Retina (tissue), 1 donor: ENCODE data around the gene TCEA2.

Source experiments
- DNase-seq: peaks from one replicate; pipeline ENCODE4 v3.0.0-alpha.2; 2016

The TCEA2 gene

DNA sequence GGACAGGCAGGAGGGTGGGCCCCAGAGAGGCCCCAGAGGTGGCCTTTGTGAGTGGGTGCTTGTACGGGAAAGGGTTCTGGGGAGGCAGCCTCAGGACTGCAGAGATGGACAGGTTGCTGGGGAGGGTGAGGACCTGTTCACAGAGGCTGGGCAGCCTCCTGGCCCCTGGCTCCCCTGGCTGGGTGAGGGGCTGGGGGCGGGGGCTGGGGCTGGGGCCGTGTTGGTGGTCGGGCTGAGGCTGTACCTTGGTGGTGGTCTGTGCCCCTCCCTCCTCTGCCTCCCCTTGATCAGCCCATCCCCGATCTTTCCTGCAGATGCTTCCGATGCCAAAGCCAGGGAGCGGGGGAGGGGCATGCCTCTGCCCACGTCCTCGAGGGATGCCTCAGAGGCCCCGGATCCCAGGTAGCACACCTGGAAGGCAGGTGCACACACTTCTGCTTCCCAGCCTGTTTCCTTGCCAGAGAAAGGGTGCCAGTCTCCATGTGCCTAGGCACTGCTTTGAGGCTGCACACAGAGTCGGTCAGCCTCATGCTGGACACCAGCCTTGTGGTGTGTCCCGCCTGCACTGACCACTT lies 4.8 kb downstream of the TCEA2 start:
- no peak for DNase-seq

DNA sequence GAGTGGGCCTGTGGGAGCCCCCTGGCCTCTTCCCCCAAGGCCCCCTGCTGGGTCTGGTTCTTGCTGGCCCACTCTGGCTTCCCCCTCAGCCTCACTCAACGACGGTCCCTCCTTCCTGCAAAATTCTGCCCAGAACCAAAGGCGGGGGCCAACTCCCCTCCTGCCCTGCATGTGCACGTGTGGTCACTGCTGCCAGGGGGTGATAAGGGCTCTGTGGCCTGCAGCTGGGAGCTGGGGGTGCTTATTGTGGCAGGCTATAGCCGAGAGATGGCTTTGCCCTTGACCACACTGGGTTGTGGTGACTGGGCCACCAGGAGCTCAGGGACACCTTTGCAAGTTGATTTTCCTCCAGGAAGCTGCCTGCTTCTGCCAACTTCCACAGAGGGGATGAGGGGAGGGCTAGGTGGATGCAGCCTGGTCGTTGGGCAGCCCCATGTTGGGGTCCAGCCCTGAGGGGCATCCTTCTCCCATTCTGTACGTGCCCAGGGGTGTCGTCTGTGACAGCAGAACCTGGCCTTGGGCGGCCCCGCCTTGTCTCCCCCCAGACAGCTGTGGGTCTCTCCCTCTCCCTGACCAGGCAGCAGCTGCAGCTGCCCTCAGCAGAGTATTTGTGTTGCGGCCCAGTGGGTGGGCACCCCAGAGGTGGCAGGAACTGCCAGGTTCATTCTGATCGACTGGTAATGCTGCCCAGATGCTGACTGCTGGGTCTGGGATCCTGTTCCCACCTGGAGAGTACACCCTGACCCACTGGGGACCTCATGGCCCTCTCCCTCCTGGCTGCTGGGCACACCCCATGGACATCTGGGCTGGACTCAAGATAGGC lies 5.6 kb downstream of the TCEA2 start:
- DNase-seq = no peak

DNA sequence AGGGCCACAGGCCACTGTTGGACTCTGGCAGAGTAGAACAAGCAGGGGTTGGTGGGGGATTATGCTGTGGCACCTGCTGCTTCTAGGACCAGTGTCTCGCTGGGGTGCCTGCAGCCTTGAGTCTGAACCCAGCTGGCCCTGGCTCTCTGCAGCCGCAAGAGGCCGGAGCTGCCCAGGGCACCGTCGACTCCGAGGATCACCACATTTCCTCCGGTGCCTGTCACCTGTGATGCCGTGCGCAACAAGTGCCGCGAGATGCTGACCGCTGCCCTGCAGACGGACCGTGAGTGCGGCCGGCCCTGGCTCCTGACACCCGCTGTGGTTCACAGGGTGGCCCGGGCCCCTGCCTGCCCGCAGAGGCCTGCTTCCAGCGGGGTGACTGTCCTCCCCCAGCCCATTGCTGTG lies 6.2 kb downstream of the TCEA2 start:
- no peak for DNase-seq

DNA sequence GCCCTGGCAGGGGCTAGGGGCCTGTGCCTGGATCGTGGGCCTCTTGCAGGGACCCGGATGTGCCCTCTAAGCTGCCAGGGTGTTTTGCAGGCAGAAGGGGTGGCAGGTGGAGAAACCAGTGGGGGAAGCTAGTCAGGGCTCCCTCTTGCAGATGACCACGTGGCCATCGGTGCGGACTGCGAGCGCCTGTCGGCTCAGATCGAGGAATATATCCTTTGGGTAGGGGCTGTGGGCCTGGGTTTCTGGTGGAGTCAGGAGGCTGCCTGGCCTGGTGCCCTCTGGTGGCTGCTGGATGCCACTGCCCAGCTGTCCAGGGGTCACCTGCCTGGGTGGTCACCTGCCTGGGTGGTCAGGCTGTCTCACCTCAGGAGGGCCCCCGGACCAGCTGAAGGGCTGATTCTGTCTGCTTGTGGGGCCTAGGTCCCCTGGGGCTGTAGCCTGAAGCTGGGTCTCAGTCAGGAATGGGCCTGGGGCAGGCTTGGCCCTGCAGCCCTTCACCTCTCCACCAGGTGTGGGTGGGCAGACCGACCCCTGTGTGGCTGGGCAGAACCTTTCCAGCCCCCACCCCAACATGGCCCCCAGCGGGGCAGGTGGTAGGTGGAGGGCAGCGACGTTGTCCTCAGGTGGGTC lies 6.7 kb downstream of the TCEA2 start:
- DNase-seq = peak; percentile 67

DNA sequence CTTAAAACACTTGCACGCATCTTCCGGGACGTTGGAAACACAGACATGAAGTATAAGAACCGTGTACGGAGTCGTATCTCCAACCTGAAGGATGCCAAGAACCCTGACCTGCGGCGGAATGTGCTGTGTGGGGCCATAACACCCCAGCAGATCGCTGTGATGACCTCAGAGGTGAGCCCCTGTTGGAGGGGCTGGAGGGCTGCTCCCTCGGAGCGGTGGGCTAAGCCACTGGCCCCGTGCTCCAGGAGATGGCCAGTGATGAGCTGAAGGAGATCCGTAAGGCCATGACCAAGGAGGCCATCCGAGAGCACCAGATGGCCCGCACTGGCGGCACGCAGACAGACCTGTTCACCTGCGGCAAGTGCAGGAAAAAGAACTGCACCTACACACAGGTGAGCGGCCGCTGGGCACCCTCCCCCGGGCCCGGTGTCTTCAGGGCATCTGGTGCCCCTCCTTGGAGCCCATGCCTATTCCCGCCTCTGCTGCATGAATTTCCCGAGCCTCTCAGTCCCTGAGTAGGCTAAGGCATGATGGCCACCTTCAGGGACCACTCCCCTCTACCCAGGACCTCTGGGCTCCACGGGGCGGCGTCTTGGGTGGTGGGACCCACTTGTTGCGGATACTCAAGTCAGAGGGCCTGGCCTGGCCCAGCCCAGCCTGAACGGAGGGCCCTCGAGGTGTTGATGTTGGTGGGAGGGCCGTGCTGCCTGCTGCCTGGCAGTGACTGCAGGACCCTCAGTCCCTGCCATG lies 7.4 kb downstream of the TCEA2 start:
- DNase-seq = no peak

DNA sequence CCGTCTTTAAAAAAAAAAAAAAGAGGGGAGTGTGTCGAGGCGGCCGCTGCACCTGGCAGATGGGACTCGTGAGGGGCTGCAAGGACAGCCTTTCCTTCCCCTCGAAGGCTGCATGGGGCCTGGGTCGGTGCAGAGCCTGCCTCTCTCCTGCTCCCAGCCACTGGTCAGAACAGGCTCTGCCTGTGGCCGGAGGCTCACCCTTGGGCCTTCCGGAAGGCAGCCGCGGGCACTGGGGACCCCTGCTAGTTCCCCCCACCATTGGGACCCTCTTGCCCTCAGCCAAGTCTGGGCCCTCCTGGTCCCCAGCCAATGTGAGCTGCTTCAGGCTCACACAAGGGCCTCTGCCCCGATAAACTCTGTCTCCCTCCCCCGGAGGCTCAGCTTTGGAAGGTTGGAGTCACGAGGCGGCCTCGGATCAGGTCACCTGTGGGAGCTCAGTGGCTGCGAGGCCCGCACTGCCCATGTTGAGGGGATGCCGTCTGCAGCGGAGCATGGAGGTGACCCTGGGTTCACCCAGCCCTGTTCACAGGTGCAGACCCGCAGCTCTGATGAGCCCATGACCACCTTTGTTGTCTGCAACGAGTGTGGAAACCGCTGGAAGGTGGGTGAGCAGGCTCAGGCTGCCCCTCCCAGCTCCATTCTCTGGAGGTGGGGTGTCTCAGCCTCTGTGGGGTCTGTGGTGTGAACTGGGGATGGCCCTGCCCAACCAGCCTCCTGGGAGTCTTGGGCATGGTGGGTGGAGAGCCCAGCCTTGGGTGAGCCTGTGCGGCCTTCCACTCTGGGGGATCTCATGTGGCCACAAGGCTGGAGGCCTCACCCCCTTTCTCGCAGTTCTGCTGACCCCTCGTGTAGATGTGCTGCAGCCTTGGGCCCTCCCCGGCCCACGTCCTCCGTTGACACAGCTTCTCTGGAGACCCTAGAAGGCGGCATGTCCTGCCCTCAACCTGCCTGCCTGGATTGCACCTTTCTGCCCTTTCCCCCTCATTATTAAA lies 8.6 kb downstream of the TCEA2 start:
- no peak for DNase-seq

DNA sequence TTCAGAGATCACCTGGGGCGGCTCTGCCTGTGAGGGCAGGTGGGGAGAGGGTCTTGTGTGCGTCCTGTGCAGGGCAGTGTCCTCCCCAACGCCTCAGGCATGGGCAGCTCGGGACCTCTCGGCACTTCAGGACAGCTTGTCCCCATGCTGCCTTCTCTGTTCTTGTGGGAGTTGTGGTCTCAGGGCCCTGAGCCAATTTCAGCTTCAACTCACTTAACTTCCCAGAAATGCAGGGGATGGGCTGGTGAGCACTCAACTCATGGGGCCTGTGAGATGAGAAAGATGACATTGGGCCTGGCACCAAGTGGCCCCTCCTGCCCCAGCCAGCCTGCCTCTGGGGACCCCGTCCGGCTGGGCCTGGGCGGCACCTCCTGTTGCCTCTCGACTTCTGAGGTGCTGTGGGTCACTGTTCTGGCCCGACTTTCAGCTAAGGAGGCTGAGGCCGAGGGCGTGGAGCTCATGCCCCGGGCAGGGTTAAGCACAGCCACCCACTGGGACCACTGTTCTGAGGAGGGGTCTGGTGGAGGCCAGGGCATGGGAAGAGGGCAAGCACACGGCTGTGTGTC lies 9.6 kb downstream of the TCEA2 start:
- no peak for DNase-seq

DNA sequence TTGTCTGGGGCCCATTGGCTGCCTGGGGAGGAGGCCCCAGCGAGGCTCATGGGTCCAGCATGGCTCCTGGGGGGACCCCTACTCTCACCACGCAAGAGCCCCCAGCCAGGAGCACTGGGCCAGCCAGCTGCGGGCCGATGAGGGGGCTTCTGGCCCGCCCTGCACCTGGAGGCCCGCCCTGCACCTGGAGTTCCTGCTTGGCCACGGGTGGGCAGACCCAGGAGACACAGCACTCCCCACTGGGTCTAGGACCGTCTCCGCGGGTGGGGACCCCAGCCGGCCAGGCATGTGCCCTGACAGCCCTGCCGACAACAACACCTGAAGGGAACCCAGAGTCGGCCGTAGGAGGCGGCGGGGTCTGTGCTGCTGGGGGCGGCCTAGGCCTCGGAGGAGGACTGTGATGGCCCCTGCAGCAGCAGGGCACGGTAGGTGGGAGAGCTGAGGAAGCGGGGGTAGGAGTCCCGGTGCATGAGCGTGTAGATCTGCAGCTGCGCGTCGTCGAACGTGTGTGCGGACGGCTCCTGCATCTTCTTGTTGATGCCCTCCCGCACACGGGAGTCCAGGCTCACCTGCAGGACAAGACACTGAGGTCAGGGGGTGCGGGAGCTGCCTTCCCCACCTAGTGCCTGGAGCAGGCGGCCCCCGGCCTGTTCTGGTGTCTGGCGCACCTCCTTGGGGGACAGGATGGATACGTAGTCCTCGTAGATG lies 10.6 kb downstream of the TCEA2 start:
- DNase-seq = no peak

DNA sequence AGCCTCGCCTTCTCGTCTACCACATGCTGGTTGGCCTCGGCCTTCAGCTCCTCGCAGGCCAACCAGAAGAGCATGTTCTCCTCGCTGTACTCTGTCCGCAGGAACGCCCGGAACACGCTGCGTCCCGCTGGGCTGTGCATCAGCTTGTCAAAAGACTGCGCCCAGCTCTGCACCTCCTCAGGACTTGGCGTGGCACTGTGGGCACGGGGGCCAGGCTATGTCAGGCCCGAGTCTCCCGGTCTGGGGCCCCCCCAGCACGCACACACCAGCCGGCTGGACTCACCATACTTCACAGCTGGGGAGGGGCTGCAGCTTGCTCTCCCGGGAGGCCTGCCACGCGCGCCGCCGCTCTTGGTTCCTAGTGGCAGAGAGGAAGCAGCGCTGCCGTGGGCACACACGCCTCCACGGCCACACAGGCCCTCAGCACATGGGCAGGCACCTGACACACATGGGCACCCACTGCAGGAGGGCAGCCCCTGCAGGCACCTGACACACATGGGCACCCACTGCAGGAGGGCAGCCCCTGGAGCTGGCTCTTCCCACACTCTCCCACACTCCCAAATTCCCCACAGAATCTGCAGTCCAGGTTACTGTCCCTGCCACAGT lies 11.3 kb downstream of the TCEA2 start:
- DNase-seq = no peak

DNA sequence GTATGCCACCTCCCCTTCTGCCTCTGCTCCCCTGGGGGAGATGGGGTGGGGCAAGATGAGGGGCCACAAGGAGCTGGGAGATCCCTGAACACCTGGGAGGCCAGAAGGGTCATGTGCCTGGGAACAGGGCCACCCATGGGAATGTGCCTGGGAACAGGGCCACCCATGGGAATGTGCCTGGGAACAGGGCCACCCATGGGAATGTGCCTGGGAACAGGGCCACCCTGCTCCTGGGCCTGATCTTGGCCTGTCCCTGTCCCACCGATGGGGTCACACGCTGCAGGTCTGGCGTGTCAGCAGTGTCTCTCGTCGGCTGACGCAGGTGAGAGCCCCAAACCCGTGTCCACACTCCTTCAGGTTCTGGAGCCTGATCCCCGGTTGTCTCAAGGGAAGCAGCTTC lies 12.0 kb downstream of the TCEA2 start:
- DNase-seq = no peak

DNA sequence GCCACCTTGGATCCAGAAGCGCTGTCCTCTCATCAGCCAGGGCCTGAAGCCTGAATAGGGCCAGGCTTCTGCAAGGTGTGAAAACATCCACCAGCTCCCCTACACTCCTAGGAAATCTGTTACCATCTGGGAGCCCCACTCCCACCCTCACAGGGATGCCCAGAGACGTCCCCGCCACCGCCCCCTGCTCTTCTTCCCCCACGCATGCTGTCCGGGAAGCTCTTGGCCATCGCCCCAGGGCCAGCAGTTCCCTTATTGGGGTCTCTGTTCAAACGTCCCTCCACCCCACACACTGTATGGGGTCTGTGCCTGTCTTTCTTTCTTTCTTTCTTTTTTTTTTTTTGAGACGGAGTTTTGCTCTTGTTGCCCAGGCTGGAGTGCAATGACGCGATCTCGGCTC lies 12.6 kb downstream of the TCEA2 start:
- DNase-seq = no peak

DNA sequence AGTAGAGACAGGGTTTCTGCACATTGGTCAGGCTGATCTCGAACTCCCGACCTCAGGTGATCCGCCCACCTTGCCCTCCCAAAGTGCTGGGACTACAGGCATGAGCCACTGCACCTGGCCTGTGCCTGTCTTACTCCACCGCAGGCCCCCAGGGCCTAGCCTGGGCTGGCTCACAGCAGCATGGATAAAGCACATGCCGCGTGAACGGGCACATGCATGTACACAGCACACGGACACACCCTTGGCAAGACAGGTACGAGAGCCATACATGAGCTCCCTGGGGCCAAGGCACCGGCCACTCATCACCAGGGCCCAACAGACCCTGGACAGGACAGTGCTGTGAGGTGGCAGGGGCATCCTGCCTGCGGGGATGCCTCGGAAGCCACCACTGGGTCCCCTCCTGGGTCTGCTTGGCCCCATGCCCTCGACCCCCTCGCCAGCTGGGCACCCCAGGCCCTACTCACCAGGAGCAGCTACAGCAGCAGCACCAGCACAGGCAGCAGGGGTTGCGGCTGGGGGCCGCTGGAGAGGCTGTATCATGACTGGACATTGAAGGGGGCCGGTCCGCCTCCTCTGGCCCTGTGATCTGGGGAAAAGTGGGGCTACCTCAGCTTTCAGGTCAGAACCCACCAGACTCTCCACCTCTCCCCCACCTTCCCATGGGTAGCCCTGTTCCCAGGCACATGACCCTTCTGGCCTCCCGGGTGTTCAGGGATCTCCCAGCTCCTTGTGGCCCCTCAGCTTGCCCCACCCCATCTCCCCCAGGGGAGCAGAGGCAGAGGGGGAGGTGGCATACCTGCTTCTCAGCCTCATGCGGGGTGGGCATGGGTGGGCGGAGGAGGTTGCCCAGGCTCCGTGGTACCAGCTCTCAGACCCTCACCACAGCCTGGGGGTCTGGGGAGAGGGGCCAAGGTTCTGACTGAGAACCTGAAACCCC lies 13.3 kb downstream of the TCEA2 start:
- no peak for DNase-seq

DNA sequence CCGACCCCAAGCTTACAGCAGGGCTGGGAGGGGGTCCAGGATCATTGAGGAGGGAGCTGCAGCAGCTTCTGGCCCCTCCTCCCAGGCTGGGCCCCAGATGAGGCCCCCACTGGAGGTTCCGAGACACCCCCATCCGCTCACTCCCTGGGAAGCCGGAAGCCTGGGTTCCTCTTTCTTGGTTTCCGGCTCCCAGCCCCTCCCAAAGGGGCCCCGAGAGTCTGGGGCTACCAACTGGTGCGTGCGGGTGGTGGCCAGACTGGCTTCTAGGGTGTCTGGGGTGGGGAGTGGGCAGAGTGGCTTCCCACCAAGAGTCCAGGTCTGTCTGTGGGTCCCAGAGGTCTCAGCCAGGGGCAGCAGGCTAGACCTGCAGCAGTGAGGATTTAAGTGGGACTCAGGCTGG lies 14.1 kb downstream of the TCEA2 start:
- no peak for DNase-seq

DNA sequence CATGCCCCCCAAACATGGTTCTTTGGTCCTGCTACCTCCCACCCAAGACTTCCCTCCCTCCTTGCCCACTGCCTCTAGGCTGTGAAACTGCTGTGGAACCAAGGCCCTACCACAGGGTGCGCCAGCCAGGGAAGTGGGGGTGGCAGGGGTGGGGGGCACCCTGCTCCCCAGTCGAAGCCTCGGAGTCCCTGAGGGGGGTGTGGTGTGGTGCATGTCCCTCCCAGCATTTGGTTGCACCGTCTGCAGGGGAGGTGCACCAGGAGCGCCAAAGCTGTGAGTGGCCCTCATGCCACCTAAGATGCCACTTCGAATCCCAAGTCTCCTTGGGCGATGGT lies 14.5 kb downstream of the TCEA2 start:
- no peak for DNase-seq

DNA sequence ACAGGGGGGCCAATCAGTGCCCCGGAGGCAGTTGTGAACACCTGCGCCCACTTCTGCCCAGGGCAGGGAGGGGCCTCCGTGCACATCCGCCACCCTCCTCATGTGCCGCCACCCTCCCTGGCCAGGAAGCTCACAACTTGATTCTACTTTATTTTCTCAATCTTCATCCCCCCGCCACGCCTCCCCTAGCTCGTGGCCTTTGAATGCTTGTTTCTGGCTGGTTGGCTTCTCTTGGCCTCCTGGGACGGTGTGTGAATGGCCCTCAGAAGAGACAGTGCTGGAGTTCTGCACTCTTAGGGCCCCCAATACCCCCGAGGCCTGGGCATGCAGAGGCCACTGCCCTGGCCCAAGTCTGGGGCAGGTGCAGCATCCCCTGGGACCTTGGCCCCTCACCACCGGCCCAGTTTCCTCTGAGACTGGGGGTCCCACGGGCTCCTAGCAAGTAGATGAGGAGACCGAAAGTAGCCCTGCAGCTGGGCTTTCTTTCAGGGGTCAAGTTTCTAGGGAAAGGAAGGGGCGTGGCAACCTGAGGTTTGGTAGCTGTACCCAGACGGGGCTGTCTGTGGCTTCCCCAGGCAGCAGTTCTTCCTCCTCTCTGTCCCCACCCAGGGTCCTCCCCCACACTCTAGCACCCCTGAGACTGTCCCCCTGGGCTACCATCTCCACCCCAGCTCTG lies 15.0 kb downstream of the TCEA2 start:
- DNase-seq = no peak

DNA sequence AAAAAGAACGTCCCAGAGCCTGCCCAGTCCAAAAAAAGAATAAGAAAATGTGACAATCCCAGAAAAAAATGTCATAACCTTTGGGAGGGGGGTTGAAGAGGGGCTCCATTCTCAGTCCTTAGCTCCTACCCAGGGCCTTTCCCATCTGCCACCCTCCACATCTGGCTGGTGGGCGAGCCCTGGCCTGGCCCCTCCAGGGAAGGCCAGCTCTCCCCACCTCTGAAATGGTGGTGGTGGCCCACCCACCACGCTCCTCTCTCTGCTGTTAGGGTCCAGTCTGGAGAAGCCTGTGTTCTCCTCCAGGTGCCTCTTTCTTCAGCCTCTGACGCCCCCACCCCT lies 15.9 kb downstream of the TCEA2 start:
- no peak for DNase-seq

DNA sequence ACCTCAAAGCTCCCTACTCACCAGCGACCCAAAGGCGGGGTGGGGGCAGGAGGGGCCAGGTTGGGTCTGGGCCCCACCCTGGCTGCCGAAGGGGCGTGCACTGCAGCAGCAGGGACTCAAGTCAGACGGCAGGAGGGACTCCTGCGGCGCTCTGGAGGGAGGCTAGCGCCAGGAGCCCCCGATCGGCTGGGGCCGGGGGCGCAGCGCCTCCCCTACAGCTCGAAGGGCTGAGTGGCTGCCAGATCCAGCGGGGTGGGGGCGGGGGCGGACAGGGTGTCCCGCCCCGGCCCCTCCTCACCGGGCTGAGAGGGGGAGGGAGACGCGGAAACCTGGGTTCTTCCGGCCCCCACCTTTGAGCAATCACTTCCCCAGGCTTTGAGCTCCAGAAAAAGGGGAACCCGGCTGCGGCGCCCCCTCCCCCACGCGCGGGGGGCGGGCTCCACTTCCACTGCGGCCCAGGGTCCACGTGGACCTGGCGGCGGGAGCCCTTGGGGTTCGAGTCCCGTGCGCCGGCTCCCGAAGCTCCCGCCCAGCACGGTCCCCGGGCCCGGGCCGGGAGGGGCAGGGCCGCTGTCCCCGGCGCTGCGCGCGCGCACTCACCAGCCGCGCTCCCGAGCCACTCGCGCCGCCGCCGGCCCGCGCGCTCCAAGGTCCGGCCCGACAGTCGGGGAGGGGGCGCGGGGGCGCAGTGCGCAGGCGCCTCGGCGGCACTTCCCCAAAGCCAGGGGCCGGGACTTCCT lies 16.4 kb downstream of the TCEA2 start, which contains the start of gene RGS19:
RGS19 (minus strand) TSS at position 246 of the 740 bp plus-strand sequence. CDS start 2,632 bp downstream, outside the sequence.
- DNase-seq = peak; percentile 48
